ENCODE results near the gene CCR1.

- TF ChIP-seq CTCF (IDR thresholded peaks at IDR 0.05) (no peak), POLR2A (IDR thresholded peaks at IDR 0.05) (no peak), POLR2AphosphoS5 (IDR thresholded peaks at IDR 0.05) (no peak)
These were observed 940 bp upstream of the CCR1 start for GRCh38 chr3:46209053-46209452.
